Caco-2 (cell line): Measurements from ENCODE around the gene DPYSL5. TPM values are rescaled to one million over a fixed set of nuclear protein-coding genes. Genes with fewer than 3 reads are reported as not detected.

Experiments
- BruUV-seq: library from RNA; stranded (reverse); fragments of 400-500 nt; replicated peaks from 2 replicates; lab custom pipeline; 2021; lab: Mats Ljungman, UMichigan
- CTCF ChIA-PET: fragments of 300-600 bp; sonication (Branson Sonifier 250); formaldehyde crosslinking; loops from one replicate; lab custom pipeline; 2022; ENCODE audit warnings: antibody characterized with exemption; lab: Charles Lee
- POLR2A ChIA-PET: fragments of 300-600 bp; sonication (Branson Sonifier 250); formaldehyde crosslinking; loops from one replicate; lab custom pipeline; 2022; ENCODE audit warnings: antibody characterized with exemption; lab: Charles Lee
- DNase-seq, 2 experiments: peaks; one replicate each; pipeline versions ENCODE4 v3.0.0 to v3.0.0-alpha.2; 2020 to 2022
- H3K27me3 ChIP-seq: replicated peaks from 2 replicates; pipeline ENCODE4 v1.6.0; 2011; ENCODE audit warnings: low read length; ENCODE audit not compliant: control insufficient read depth, insufficient read depth
- H3K36me3 ChIP-seq: 2 replicates; pipeline ENCODE4 v1.5.1; 2011; ENCODE audit warnings: low read length; ENCODE audit not compliant: control insufficient read depth, insufficient read depth
- H3K4me1 ChIP-seq: fragments of 250-450 bp; sonication (Bioruptor Pico); 2 replicates; pipeline ENCODE4 v1.5.1; 2020; ENCODE audit warnings: mild to moderate bottlenecking
- H3K4me3 ChIP-seq: 2 replicates; pipeline ENCODE4 v1.5.1; 2011; ENCODE audit warnings: low read depth, mild to moderate bottlenecking, control low read depth, low read length
- H3K9me3 ChIP-seq: fragments of 250-450 bp; sonication (Bioruptor Pico); 2 replicates; pipeline ENCODE4 v1.5.1; 2020; ENCODE audit warnings: mild to moderate bottlenecking, moderate library complexity
- H3K27ac Mint-ChIP-seq: one replicate; pipeline ENCODE4 v1.8.0; 2022; ENCODE audit warnings: mixed read lengths; ENCODE audit not compliant: unreplicated experiment
- H3K27me3 Mint-ChIP-seq: one replicate; pipeline ENCODE4 v1.8.0; 2022; ENCODE audit warnings: mixed read lengths; ENCODE audit not compliant: insufficient read depth, unreplicated experiment
- H3K36me3 Mint-ChIP-seq: one replicate; pipeline ENCODE4 v1.8.0; 2022; ENCODE audit warnings: mild to moderate bottlenecking, mixed read lengths; ENCODE audit not compliant: insufficient read depth, unreplicated experiment
- H3K4me1 Mint-ChIP-seq: one replicate; pipeline ENCODE4 v1.8.0; 2022; ENCODE audit warnings: low read depth, mixed read lengths; ENCODE audit not compliant: unreplicated experiment
- H3K4me3 Mint-ChIP-seq: one replicate; pipeline ENCODE4 v1.8.0; 2022; ENCODE audit warnings: mild to moderate bottlenecking, moderate library complexity, mixed read lengths; ENCODE audit not compliant: unreplicated experiment
- H3K9me3 Mint-ChIP-seq: one replicate; pipeline ENCODE4 v1.8.0; 2022; ENCODE audit warnings: mixed read lengths; ENCODE audit not compliant: unreplicated experiment
- CTCF ChIP-seq, 2 experiments: fragments of 200-600 bp in 1 of 2; IDR thresholded peaks; 1 replicate in 1 of 2; 2 replicates in 1 of 2; pipeline versions ENCODE4 v1.5.1 to v1.8.0; 2011 to 2022; ENCODE audit warnings: antibody characterized with exemption in 1 of 2, control low read depth in 1 of 2, inconsistent platforms in 1 of 2, low read depth in 1 of 2, low read length in 1 of 2, mild to moderate bottlenecking in 1 of 2, moderate library complexity in 1 of 2; ENCODE audit not compliant: insufficient read depth in 1 of 2, severe bottlenecking in 1 of 2, unreplicated experiment in 1 of 2
- intact Hi-C: fragments of 100-400 bp; cut with micrococcal nuclease; formaldehyde crosslinking; loops from one replicate; pipeline ENCODE4 v1.10.0; 2022; ENCODE audit not compliant: unreplicated experiment
- total RNA-seq: library from RNA; stranded (reverse); gene quantifications from 2 replicates; pipeline ENCODE4 v1.2.3, GENCODE V29; 2022

DPYSL5 gene
- total RNA-seq, 1 experiment from 2014 or later: 2.4 TPM

GRCh38 chr2:26910176-26910575, 62.2 kb downstream of the DPYSL5 start:
- ChIA-PET CTCF (no interaction called here), POLR2A (no interaction called here)
- Histone ChIP-seq H3K27me3 (no peaks in the 10 kb centered on the region), H3K9me3 (0 out of 2 replicates have a peak, but pooled peaks cover 3% of the 10 kb centered on the region), H3K36me3 (no peaks in the 10 kb centered on the region), H3K4me1 (no peaks in the 10 kb centered on the region), H3K4me3 (no peak overlapping the region)
- Mint-ChIP-seq H3K4me3 (no peak overlapping the region), H3K27me3 (peaks cover 16% of the 10 kb centered on the region), H3K9me3 (no peaks in the 10 kb centered on the region), H3K36me3 (no peaks in the 10 kb centered on the region), H3K4me1 (no peaks in the 10 kb centered on the region), H3K27ac (no peak overlapping the region)
- intact Hi-C loops: no loop called here
- no peak for DNase-seq
- no peak for TF ChIP-seq CTCF (IDR thresholded peaks at IDR 0.05; ENCODE audit: insufficient read depth in 1 of 2, low read depth in 1 of 2, low read length in 1 of 2, severe bottlenecking in 1 of 2, unreplicated experiment in 1 of 2)
- no TSS peak for BruUV-seq

GRCh38 chr2:26911911-26912861, 64.3 kb downstream of the DPYSL5 start:
- POLR2A ChIA-PET: no interaction called here
- CTCF ChIA-PET: interaction anchor here (0.6 kb wide), 1 partner anchor 66 kb away, joined by 3 read pairs; no protein-coding TSS in a partner anchor
- no peaks in the 10 kb centered on the region for H3K36me3 Mint-ChIP-seq

GRCh38 chr2:26913606-26913998, 65.7 kb downstream of the DPYSL5 start:
- H3K9me3 ChIP-seq: 0 out of 2 replicates have a peak, but pooled peaks cover 3% of the 10 kb centered on the region
- TF ChIP-seq CTCF (IDR thresholded peaks at IDR 0.05; ENCODE audit: insufficient read depth in 1 of 2, low read depth in 1 of 2, low read length in 1 of 2, severe bottlenecking in 1 of 2, unreplicated experiment in 1 of 2): no peak
- Mint-ChIP-seq H3K4me3 (no peak overlapping the region), H3K27me3 (peaks cover 8% of the 10 kb centered on the region), H3K4me1 (no peaks in the 10 kb centered on the region), H3K9me3 (no peaks in the 10 kb centered on the region), H3K36me3 (no peaks in the 10 kb centered on the region), H3K27ac (no peak overlapping the region)
- DNase-seq: no peak
- H3K27me3 ChIP-seq: no peaks in the 10 kb centered on the region
- intact Hi-C loops: no loop called here
- CTCF ChIA-PET: no interaction called here
- no peaks in the 10 kb centered on the region for H3K36me3 ChIP-seq
- H3K4me1 ChIP-seq: no peaks in the 10 kb centered on the region
- POLR2A ChIA-PET: no interaction called here
- H3K4me3 ChIP-seq: no peak overlapping the region
- no TSS peak for BruUV-seq

More at GRCh38 chr2:26911911-26912861, 64.3 kb downstream of the DPYSL5 start:
- no peaks in the 10 kb centered on the region for H3K4me1 Mint-ChIP-seq
- intact Hi-C loops: no loop called here
- H3K4me1 ChIP-seq: no peaks in the 10 kb centered on the region
- TF ChIP-seq CTCF (IDR thresholded peaks at IDR 0.05; ENCODE audit: insufficient read depth in 1 of 2, low read depth in 1 of 2, low read length in 1 of 2, severe bottlenecking in 1 of 2, unreplicated experiment in 1 of 2): no peak
- H3K27me3 ChIP-seq: no peaks in the 10 kb centered on the region
- H3K27ac Mint-ChIP-seq: no peak overlapping the region
- no peaks in the 10 kb centered on the region for H3K36me3 ChIP-seq
- BruUV-seq: no TSS peak
- H3K9me3 ChIP-seq: 0 out of 2 replicates have a peak, but pooled peaks cover 3% of the 10 kb centered on the region
- H3K4me3 Mint-ChIP-seq: no peak overlapping the region
- H3K27me3 Mint-ChIP-seq: peaks cover 14% of the 10 kb centered on the region
- H3K4me3 ChIP-seq: no peak overlapping the region
- no peak for DNase-seq
- H3K9me3 Mint-ChIP-seq: no peaks in the 10 kb centered on the region
